ENCODE data around the gene NEDD9.

DNA sequence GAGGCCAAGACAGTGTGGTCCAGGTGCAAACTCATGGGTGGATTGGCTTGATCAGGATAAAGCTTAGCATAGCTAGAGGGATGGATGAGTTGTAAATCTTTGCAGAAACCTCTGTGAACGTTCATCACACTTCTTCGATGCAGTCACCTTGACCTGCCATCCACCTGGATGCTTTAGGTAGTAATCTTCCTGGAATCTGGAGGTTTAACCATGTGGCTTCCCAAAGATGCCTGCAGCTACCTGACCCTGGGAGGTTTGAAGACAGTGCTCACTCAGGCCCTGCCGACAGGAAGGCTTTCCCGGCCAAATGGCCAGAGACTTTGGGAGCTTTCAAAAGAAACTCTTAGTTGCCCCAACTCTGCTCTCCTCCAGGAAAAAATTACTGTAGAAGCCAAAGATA, 65.5 kb downstream of the NEDD9 start:
- TF ChIP-seq EZH2 (IDR thresholded peaks at IDR 0.05; ENCODE audit: borderline replicate concordance, insufficient read depth, low read depth, low read length, poor library complexity, severe bottlenecking): no peak
- TF ChIP-seq, protein P1, sequence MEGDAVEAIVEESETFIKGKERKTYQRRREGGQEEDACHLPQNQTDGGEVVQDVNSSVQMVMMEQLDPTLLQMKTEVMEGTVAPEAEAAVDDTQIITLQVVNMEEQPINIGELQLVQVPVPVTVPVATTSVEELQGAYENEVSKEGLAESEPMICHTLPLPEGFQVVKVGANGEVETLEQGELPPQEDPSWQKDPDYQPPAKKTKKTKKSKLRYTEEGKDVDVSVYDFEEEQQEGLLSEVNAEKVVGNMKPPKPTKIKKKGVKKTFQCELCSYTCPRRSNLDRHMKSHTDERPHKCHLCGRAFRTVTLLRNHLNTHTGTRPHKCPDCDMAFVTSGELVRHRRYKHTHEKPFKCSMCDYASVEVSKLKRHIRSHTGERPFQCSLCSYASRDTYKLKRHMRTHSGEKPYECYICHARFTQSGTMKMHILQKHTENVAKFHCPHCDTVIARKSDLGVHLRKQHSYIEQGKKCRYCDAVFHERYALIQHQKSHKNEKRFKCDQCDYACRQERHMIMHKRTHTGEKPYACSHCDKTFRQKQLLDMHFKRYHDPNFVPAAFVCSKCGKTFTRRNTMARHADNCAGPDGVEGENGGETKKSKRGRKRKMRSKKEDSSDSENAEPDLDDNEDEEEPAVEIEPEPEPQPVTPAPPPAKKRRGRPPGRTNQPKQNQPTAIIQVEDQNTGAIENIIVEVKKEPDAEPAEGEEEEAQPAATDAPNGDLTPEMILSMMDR (IDR thresholded peaks at IDR 0.05): no peak

All from B cell (primary cell).